Bronchial smooth muscle cell (primary cell): ENCODE measurements around the gene EBI3. TPM values are rescaled to one million over a fixed set of nuclear protein-coding genes. Genes with fewer than 3 reads are reported as not detected.

Source experiments
- total RNA-seq: library from RNA; depleted of rRNA; stranded (reverse); fragments of >200 nt; gene quantifications from 2 replicates; pipeline ENCODE4 v1.2.1, GENCODE V29; 2014

The EBI3 gene
- 0.16 TPM in 1 of 2 replicates, not detected in the other for total RNA-seq

DNA sequence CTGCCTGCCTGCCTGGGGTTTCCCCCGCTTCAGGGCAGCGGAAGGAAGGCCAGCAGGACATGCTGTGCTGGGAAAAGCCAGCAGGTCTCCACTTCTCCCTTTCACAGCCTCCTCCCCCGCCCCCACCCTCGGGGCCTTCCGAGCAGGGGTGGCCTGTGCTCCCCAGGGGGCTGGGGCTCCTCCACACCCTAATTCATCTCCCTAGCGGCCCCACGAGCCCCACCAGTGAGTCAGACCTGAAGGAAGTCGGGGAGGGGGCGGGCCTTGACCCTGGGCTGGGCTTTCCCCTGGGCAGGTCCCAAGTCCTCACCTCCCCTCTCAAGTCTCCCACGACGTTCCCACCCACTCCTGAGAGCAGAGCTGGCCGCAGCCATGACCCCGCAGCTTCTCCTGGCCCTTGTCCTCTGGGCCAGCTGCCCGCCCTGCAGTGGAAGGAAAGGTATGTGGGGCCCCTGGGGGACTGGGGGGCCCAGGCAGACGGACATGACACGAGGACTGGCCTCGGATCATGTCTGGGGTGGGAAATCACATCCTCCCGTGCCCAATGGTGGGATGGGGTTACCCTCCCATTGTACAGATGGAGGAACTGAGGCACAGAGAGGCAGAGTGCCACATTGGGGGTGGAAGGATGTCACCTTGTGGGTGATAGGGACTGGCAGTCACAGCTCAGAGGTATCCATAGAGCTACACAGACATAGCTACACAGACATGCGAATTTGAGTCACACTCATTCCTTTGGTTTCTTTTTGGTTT lies at the start of gene EBI3:
EBI3 (plus strand) TSS at position 345 of the 753 bp plus-strand sequence; CDS start at position 373, 28 bp downstream.

DNA sequence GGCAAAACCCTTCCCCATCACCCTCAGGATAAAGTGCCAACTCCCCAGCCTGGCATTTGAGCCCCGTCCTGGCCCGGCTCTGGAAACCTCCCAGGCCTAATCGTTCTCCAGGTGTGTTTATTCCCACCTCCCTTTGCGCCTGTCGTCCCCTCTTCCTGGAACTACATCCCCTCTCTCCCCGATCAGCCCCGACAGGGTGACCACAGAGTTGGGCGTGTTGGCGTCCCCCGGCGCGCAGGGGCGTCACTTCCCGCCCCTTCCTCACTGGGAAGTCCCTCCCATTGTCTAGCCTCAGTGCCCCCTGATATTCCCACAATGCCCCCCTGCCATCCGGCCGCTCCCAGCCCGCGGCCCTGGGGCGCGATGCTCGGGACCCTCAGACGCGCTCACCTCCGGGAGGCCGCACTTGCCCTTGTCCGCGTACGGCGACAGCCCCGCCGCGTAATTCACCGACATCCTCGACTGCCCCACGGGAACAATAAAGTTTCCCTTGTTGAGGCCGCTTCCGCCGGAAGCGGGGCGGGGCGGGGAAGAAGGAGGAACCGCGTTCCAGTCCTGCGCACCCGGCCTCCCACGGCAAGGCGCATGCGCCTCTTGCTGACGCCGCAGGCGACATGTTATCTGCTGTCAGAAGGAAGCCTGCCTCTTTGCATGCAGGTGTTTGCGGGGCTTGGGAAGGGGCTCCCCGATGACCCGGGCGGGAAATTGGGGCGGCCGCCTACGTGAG lies 47.1 kb upstream of the EBI3 start, which contains the start of the genes ANKRD24 and SIRT6:
ANKRD24 (plus strand) TSS at position 606 of the 727 bp plus-strand sequence. CDS start 3,737 bp downstream, outside the sequence.
SIRT6 (minus strand) TSS at position 480 of the 727 bp plus-strand sequence; CDS start at position 456, 24 bp downstream.

GRCh38 chr19:4246767-4247593 lies 17.7 kb downstream of the EBI3 start, which contains the start of gene YJU2:
TSS of gene YJU2 (plus strand) at chr19:4247080. CDS start at chr19:4247147, 67 bp downstream.

DNA sequence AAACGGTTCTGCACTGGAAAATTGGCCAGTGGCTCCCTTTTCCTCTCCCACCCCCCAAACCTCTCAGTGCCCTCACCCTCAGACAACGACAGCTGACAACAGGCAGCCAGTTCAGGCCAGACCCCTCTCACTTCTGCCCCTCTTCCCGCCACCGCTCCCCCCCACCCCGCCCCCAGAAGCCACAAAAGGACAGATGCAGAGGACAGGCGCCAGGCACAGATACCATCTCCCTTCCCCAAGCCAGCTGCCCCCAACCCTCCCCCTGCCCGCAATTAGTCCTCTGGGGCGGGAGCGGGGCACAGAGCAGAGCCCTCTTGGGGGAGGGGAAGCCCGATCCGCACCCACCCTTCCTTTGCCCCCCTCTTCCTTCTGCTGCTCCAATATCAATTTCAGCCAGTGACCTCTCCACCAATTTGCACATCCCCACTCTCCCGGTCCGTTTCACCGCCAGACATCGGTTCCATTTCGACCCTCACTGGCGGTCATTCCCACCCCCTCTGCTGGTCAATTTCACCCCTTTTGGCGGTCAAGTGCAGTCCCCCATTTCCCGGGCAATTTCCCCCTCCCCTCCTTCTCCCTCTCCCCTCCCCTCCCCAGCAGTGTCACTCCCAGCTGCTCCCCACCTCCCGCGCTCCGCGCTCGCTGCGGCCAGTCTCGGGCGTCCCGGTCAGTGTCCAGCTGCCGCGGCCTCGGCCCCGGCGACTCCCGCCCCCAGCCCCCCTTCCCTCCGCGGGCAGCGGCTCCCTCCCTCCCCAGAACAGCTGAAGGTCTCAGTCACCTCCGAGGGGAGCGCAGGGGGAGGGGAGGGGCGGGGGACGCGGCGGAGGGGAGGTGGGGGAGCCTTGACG lies 49.3 kb downstream of the EBI3 start, which contains the start of gene SHD:
SHD (plus strand) TSS at position 848 of the 848 bp plus-strand sequence. CDS start 798 bp downstream, outside the sequence.

Other genes starting within 250 kb of the EBI3 start
- gene EEF2, start 244.1 kb upstream of the EBI3 start, total RNA-seq = 2,991 and 4,523 TPM in 2 replicates
- 9.8 and 13.6 TPM in 2 replicates for gene PIAS4, start 221.8 kb upstream of the EBI3 start, total RNA-seq
- gene ZBTB7A, start 162.6 kb upstream of the EBI3 start, total RNA-seq = 13.1 and 17.9 TPM in 2 replicates
- 192 and 263 TPM in 2 replicates for gene MAP2K2, start 105.4 kb upstream of the EBI3 start, total RNA-seq
- under 0.01 TPM in 1 of 2 replicates, not detected in the other for gene CREB3L3, start 75.9 kb upstream of the EBI3 start, total RNA-seq
- gene SIRT6, start 47.0 kb upstream of the EBI3 start, total RNA-seq = 11.6 and 12.1 TPM in 2 replicates
- gene ANKRD24, start 46.8 kb upstream of the EBI3 start, total RNA-seq = 2.4 and 4.4 TPM in 2 replicates
- 12.9 and 16.4 TPM in 2 replicates for gene YJU2, start 17.6 kb downstream of the EBI3 start, total RNA-seq
- gene SHD, start 49.7 kb downstream of the EBI3 start, total RNA-seq = not detected in 2 replicates
- not detected in 2 replicates for gene TMIGD2, start 72.9 kb downstream of the EBI3 start, total RNA-seq
- gene FSD1, start 75.1 kb downstream of the EBI3 start, total RNA-seq = 11.3 and 14.9 TPM in 2 replicates
- gene STAP2, start 109.3 kb downstream of the EBI3 start, total RNA-seq = 6.6 and 6.7 TPM in 2 replicates
- gene MPND, start 114.0 kb downstream of the EBI3 start, total RNA-seq = 8.2 and 8.8 TPM in 2 replicates
- gene SH3GL1, start 171.0 kb downstream of the EBI3 start, total RNA-seq = 25.2 and 31.7 TPM in 2 replicates
- 3.7 and 6.0 TPM in 2 replicates for gene CHAF1A, start 173.1 kb downstream of the EBI3 start, total RNA-seq
- gene UBXN6, start 228.3 kb downstream of the EBI3 start, total RNA-seq = 138 and 176 TPM in 2 replicates
- gene HDGFL2, start 242.8 kb downstream of the EBI3 start, total RNA-seq = 59.6 and 82.7 TPM in 2 replicates